ENCODE results near the gene SMARCD1.

SMARCD1 gene

GRCh38 chr12:50111395-50111692 lies 26.2 kb downstream of the SMARCD1 start:
- Histone ChIP-seq H3K9ac (ENCODE audit: low read depth, low read length, poor library complexity, severe bottlenecking) (no peak overlapping the region), H3K36me3 (ENCODE audit: insufficient read depth, low read length) (no peaks in the 10 kb centered on the region), H2AFZ (ENCODE audit: low read length) (peak overlapping the region; percentile 79; the same call in 1 of the 2 replicates), H3K4me1 (ENCODE audit: insufficient read depth, low read length, poor library complexity, severe bottlenecking) (peaks cover 23% of the 10 kb centered on the region), H3K9me3 (ENCODE audit: insufficient read depth, low read depth, low read length) (no peaks in the 10 kb centered on the region), H3K4me2 (ENCODE audit: low read depth, low read length, poor library complexity, severe bottlenecking) (peak overlapping the region; percentile 16), H3K79me2 (ENCODE audit: insufficient read depth, low read length) (peaks cover 40% of the 10 kb centered on the region), H3K27me3 (ENCODE audit: insufficient read depth, low read length, poor library complexity, severe bottlenecking) (no peaks in the 10 kb centered on the region), H3K9me2 (replicated peaks; ENCODE audit: low read depth, low read length) (no peaks in the 10 kb centered on the region), H3F3A (ENCODE audit: low read depth) (no peaks in the 10 kb centered on the region), H3K4me3 (ENCODE audit: low read length, poor library complexity, severe bottlenecking) (peak overlapping the region; percentile 33), H4K20me1 (ENCODE audit: insufficient read depth, low read length, poor library complexity, severe bottlenecking) (peaks cover 9% of the 10 kb centered on the region)
- TF ChIP-seq EZH2phosphoT487 (IDR thresholded peaks at IDR 0.05; ENCODE audit: borderline replicate concordance) (no peak), CTCF (conservative IDR thresholded peaks at IDR 0.05; ENCODE audit: low read length) (no peak)

DNA sequence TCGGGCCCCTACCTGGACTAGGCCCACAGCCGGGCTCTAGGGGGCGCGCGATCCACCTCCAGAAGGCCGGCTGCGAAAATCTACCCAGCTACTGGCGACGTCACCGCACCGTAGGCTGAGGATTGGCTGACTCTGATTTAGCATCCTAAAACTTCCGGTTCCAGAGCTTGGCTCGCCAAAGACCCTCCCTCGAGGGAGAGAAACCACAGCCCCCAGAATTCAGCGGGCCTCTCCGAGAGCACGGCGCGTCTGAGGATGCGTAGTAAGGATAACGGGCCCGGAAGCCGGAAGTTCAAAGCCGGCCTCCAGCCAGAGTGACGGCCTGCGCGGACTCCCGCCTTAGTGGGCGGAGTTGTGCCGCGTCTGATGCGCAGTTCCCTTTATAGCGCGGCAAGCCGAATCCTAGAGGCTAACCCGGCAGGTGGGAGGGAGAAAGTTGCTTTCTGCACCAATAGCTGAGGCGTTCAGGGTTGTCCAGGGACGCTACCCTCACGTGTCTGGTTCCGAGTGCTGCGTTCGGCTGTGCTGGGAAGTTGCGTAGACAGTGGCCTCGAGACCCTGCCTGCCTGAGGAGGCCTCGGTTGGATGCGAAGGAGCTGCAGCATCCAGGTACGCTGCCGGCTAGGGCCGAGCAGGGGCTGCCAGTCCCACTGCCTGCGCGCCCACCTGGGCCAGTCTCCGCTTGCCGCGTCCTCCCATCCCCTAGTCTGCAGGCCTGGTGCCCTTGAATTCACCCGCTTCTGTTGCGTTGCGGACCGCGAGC lies 26.7 kb downstream of the SMARCD1 start, which contains the start of gene COX14:
COX14 (plus strand) TSS at position 544 of the 763 bp plus-strand sequence. CDS start 7,808 bp downstream, outside the sequence.
- H3K4me1 ChIP-seq (ENCODE audit: insufficient read depth, low read length, poor library complexity, severe bottlenecking): peaks cover 28% of the 10 kb centered on the region
- no peaks in the 10 kb centered on the region for H3K9me2 ChIP-seq (replicated peaks; ENCODE audit: low read depth, low read length)
- peak within 1 kb of the TSS; percentile 78 for H3K4me2 ChIP-seq (ENCODE audit: low read depth, low read length, poor library complexity, severe bottlenecking)
- H3K36me3 ChIP-seq (ENCODE audit: insufficient read depth, low read length): no peaks in the 10 kb centered on the region
- peaks cover 14% of the 10 kb centered on the region for H4K20me1 ChIP-seq (ENCODE audit: insufficient read depth, low read length, poor library complexity, severe bottlenecking)
- no peaks in the 10 kb centered on the region for H3K27me3 ChIP-seq (ENCODE audit: insufficient read depth, low read length, poor library complexity, severe bottlenecking)
- peak within 1 kb of the TSS; percentile 79 for H2AFZ ChIP-seq (ENCODE audit: low read length)
- H3K9me3 ChIP-seq (ENCODE audit: insufficient read depth, low read depth, low read length): no peaks in the 10 kb centered on the region
- no peaks in the 10 kb centered on the region for H3F3A ChIP-seq (ENCODE audit: low read depth)
- peaks cover 46% of the 10 kb centered on the region for H3K79me2 ChIP-seq (ENCODE audit: insufficient read depth, low read length)
- TF ChIP-seq EZH2phosphoT487 (IDR thresholded peaks at IDR 0.05; ENCODE audit: borderline replicate concordance) (no peak), CTCF (conservative IDR thresholded peaks at IDR 0.05; ENCODE audit: low read length) (peak; percentile 84)
- H3K9ac ChIP-seq (ENCODE audit: low read depth, low read length, poor library complexity, severe bottlenecking): peak within 1 kb of the TSS; percentile 79
- peak within 1 kb of the TSS; percentile 89 for H3K4me3 ChIP-seq (ENCODE audit: low read length, poor library complexity, severe bottlenecking)

- Histone ChIP-seq H3K27me3 (ENCODE audit: insufficient read depth, low read length, poor library complexity, severe bottlenecking) (no peaks in the 10 kb centered on the region), H3K4me1 (ENCODE audit: insufficient read depth, low read length, poor library complexity, severe bottlenecking) (peaks cover 31% of the 10 kb centered on the region)
These were observed 27.5 kb downstream of the SMARCD1 start for GRCh38 chr12:50112456-50113218.

More at GRCh38 chr12:50112456-50113218, 27.5 kb downstream of the SMARCD1 start:
- Histone ChIP-seq H3K9ac (ENCODE audit: low read depth, low read length, poor library complexity, severe bottlenecking) (peak overlapping the region; percentile 79), H2AFZ (ENCODE audit: low read length) (peak overlapping the region; percentile 62), H3K36me3 (ENCODE audit: insufficient read depth, low read length) (no peaks in the 10 kb centered on the region), H3K79me2 (ENCODE audit: insufficient read depth, low read length) (peaks cover 52% of the 10 kb centered on the region), H3K4me2 (ENCODE audit: low read depth, low read length, poor library complexity, severe bottlenecking) (peak overlapping the region; percentile 78), H3K9me2 (replicated peaks; ENCODE audit: low read depth, low read length) (no peaks in the 10 kb centered on the region), H3F3A (ENCODE audit: low read depth) (no peaks in the 10 kb centered on the region), H3K9me3 (ENCODE audit: insufficient read depth, low read depth, low read length) (no peaks in the 10 kb centered on the region), H3K4me3 (ENCODE audit: low read length, poor library complexity, severe bottlenecking) (peak overlapping the region; percentile 89), H4K20me1 (ENCODE audit: insufficient read depth, low read length, poor library complexity, severe bottlenecking) (peaks cover 14% of the 10 kb centered on the region)
- TF ChIP-seq EZH2phosphoT487 (IDR thresholded peaks at IDR 0.05; ENCODE audit: borderline replicate concordance): no peak
- no peak for TF ChIP-seq CTCF (conservative IDR thresholded peaks at IDR 0.05; ENCODE audit: low read length)
